ENCODE data around the gene PFN3. TPM values are rescaled to one million over a fixed set of nuclear protein-coding genes. Genes with fewer than 3 reads are reported as not detected.

The PFN3 gene
- total RNA-seq, 1 donor from 2014 or later, result not detected

- Histone ChIP-seq H3K27me3 (ENCODE audit: low read depth) (peaks cover 32% of the 10 kb centered on the region), H3K4me3 (no peak overlapping the region), H3K9me3 (replicated peaks) (no peaks in the 10 kb centered on the region), H3K36me3 (peaks cover 22% of the 10 kb centered on the region), H3K4me1 (peaks cover 25% of the 10 kb centered on the region), H3K27ac (replicated peaks) (no peak overlapping the region)
- TF ChIP-seq, protein P1, sequence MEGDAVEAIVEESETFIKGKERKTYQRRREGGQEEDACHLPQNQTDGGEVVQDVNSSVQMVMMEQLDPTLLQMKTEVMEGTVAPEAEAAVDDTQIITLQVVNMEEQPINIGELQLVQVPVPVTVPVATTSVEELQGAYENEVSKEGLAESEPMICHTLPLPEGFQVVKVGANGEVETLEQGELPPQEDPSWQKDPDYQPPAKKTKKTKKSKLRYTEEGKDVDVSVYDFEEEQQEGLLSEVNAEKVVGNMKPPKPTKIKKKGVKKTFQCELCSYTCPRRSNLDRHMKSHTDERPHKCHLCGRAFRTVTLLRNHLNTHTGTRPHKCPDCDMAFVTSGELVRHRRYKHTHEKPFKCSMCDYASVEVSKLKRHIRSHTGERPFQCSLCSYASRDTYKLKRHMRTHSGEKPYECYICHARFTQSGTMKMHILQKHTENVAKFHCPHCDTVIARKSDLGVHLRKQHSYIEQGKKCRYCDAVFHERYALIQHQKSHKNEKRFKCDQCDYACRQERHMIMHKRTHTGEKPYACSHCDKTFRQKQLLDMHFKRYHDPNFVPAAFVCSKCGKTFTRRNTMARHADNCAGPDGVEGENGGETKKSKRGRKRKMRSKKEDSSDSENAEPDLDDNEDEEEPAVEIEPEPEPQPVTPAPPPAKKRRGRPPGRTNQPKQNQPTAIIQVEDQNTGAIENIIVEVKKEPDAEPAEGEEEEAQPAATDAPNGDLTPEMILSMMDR (IDR thresholded peaks at IDR 0.05; ENCODE audit: borderline replicate concordance), result no peak
- DNase-seq, result no peak
- intact Hi-C loops (cut with micrococcal nuclease), result no loop called here
These were observed 43.9 kb upstream of the PFN3 start for GRCh38 chr5:177444106-177445051.

- Histone ChIP-seq H3K4me1 (peaks cover 25% of the 10 kb centered on the region), H3K27me3 (ENCODE audit: low read depth) (peaks cover 22% of the 10 kb centered on the region), H3K27ac (replicated peaks) (no peak overlapping the region), H3K36me3 (peaks cover 24% of the 10 kb centered on the region), H3K4me3 (no peak overlapping the region), H3K9me3 (replicated peaks) (no peaks in the 10 kb centered on the region)
- DNase-seq, result no peak
- intact Hi-C loops (cut with micrococcal nuclease), result no loop called here
- TF ChIP-seq, protein P1 (IDR thresholded peaks at IDR 0.05; ENCODE audit: borderline replicate concordance), result no peak
These were observed 42.9 kb upstream of the PFN3 start for GRCh38 chr5:177443144-177443983.

GRCh38 chr5:177442066-177442826 lies 41.8 kb upstream of the PFN3 start:
- Histone ChIP-seq H3K9me3 (replicated peaks) (no peaks in the 10 kb centered on the region), H3K4me3 (no peak overlapping the region), H3K4me1 (peaks cover 15% of the 10 kb centered on the region), H3K36me3 (peaks cover 35% of the 10 kb centered on the region), H3K27me3 (ENCODE audit: low read depth) (peaks cover 12% of the 10 kb centered on the region), H3K27ac (replicated peaks) (no peak overlapping the region)
- intact Hi-C loops (cut with micrococcal nuclease), result no loop called here
- no peak for DNase-seq
- TF ChIP-seq, protein P1 (IDR thresholded peaks at IDR 0.05; ENCODE audit: borderline replicate concordance), result no peak

- no peak for DNase-seq
- Histone ChIP-seq H3K27ac (replicated peaks) (no peak overlapping the region), H3K4me1 (peaks cover 6% of the 10 kb centered on the region), H3K4me3 (no peak overlapping the region), H3K27me3 (ENCODE audit: low read depth) (peaks cover 3% of the 10 kb centered on the region), H3K36me3 (peaks cover 44% of the 10 kb centered on the region), H3K9me3 (replicated peaks) (no peaks in the 10 kb centered on the region)
- TF ChIP-seq, protein P1 (IDR thresholded peaks at IDR 0.05; ENCODE audit: borderline replicate concordance), result no peak
- intact Hi-C loops (cut with micrococcal nuclease), result no loop called here
These were observed 40.7 kb upstream of the PFN3 start for GRCh38 chr5:177440990-177441780.

Measured in left ventricle myocardium inferior (tissue), 1 donor.